ENCODE measurements around the gene AK5. TPM values are rescaled to one million over a fixed set of nuclear protein-coding genes. Genes with fewer than 3 reads are reported as not detected.

AK5 gene
- total and polyA plus RNA-seq, 7 donors, result 0.14 to 0.49 (median 0.30) TPM; not detected in 2

DNA sequence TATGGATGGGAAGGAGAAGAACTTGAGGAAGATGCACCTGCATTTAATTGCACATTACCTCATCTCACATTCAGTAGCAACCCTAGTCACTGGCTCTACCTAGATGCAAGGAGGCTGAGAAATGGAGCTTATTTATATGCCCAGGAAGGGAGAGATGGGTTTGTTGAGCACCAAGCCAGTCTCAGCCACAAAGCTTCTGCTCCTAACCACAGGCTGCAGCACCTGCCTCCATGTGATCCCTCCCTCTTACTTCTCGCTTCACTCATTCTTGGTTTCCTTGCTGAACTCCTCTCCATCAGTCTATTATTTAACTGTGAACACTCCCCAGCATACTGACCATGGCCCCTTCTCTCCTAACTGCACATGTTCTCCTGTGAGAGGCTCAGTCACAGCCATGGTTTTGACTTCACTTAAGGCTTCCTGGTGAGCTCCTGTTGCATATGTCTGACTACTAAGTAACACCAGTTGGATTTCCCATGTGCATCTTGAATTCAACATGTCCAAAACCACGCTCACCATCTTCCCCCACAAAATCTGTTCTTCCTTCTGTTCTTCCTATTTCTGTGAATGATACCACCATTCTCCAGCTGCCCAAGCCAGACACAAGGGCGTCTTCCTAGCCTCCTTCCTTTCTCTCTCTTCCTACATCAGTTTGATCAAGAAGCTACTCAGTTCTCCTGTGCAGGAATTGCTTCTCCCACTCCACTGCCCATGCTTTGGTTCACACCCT, 139.8 kb downstream of the AK5 start:
- TF ChIP-seq, protein P1, sequence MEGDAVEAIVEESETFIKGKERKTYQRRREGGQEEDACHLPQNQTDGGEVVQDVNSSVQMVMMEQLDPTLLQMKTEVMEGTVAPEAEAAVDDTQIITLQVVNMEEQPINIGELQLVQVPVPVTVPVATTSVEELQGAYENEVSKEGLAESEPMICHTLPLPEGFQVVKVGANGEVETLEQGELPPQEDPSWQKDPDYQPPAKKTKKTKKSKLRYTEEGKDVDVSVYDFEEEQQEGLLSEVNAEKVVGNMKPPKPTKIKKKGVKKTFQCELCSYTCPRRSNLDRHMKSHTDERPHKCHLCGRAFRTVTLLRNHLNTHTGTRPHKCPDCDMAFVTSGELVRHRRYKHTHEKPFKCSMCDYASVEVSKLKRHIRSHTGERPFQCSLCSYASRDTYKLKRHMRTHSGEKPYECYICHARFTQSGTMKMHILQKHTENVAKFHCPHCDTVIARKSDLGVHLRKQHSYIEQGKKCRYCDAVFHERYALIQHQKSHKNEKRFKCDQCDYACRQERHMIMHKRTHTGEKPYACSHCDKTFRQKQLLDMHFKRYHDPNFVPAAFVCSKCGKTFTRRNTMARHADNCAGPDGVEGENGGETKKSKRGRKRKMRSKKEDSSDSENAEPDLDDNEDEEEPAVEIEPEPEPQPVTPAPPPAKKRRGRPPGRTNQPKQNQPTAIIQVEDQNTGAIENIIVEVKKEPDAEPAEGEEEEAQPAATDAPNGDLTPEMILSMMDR (IDR thresholded peaks at IDR 0.05), result no peak
- no peaks in the 10 kb centered on the region for H3K36me3 ChIP-seq (ENCODE audit: insufficient read depth in 1 of 2, low read depth in 1 of 2)
- H3K4me3 ChIP-seq, result no peak overlapping the region
- intact Hi-C loops (cut with DNase I), result no loop called here
- ATAC-seq (no peak), DNase-seq (no peak)
- H3K4me1 ChIP-seq, result no peaks in the 10 kb centered on the region
- 87 to 93% (median 89%) methylated on average over 3 of the region's 3 CpGs for WGBS, 3 donors
- H3K27me3 ChIP-seq (ENCODE audit: insufficient read depth in 3 of 3, low read length in 2 of 3), result no peaks in the 10 kb centered on the region
- H3K9me3 ChIP-seq, result peaks cover 7% of the 10 kb centered on the region
- H3K27ac ChIP-seq, result no peak overlapping the region

DNA sequence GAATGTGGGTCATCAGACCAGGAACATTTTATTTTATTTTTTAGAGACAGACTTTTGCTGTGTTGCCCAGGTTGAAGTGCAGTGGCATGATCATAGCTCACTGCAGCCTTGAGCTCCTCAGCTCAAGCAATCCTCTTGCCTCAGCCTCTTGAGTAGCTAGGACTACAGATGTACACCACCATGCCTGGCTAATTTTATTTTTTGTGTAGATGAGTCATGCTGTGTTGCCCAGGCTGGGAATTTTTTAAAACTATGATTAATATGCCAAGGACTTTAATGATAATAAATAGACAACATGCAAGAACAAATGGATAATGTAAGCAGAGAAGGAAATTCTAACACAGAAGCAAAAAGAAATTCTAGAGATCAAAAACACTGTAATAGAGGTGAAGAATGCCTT, 142.4 kb downstream of the AK5 start:
- DNase-seq, result no peak
- no peak for ATAC-seq
- Histone ChIP-seq H3K27me3 (ENCODE audit: insufficient read depth in 3 of 3, low read length in 2 of 3) (no peaks in the 10 kb centered on the region), H3K36me3 (ENCODE audit: insufficient read depth in 1 of 2, low read depth in 1 of 2) (no peaks in the 10 kb centered on the region), H3K27ac (no peak overlapping the region), H3K9me3 (peaks cover 15% of the 10 kb centered on the region), H3K4me1 (no peaks in the 10 kb centered on the region), H3K4me3 (no peak overlapping the region)
- TF ChIP-seq, protein P1 (IDR thresholded peaks at IDR 0.05), result no peak
- intact Hi-C loops (cut with DNase I), result no loop called here

DNA sequence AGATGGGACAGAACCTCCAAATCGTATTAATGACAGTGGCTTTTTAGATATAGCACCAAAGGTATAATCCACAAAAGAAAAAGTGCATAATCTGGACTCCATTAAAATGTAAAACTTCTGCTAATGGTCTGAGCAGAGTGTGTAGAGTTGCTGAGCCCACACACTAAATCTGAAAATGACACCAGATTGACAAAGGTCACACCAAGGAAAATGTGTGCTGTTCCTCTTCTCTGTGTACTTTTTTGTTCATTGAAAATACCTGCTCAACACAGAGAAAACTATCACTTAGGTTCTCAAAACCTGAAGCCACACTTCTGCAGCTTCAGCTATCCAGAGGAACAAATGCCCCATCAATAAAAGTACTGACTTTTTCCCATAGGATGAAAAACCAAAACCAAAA, 146.2 kb downstream of the AK5 start:
- no peaks in the 10 kb centered on the region for H3K27me3 ChIP-seq (ENCODE audit: insufficient read depth in 3 of 3, low read length in 2 of 3)
- no peak overlapping the region for H3K4me3 ChIP-seq
- H3K4me1 ChIP-seq, result no peaks in the 10 kb centered on the region
- no peaks in the 10 kb centered on the region for H3K36me3 ChIP-seq (ENCODE audit: insufficient read depth in 1 of 2, low read depth in 1 of 2)
- WGBS, 3 donors, result 79 to 87% (median 83%) methylated on average over 1 of the region's 1 CpG
- H3K9me3 ChIP-seq, result peaks cover 15% of the 10 kb centered on the region
- no peak overlapping the region for H3K27ac ChIP-seq
- TF ChIP-seq, protein P1 (IDR thresholded peaks at IDR 0.05), result no peak
- DNase-seq (no peak), ATAC-seq (no peak)
- intact Hi-C loops (cut with DNase I), result no loop called here

DNA sequence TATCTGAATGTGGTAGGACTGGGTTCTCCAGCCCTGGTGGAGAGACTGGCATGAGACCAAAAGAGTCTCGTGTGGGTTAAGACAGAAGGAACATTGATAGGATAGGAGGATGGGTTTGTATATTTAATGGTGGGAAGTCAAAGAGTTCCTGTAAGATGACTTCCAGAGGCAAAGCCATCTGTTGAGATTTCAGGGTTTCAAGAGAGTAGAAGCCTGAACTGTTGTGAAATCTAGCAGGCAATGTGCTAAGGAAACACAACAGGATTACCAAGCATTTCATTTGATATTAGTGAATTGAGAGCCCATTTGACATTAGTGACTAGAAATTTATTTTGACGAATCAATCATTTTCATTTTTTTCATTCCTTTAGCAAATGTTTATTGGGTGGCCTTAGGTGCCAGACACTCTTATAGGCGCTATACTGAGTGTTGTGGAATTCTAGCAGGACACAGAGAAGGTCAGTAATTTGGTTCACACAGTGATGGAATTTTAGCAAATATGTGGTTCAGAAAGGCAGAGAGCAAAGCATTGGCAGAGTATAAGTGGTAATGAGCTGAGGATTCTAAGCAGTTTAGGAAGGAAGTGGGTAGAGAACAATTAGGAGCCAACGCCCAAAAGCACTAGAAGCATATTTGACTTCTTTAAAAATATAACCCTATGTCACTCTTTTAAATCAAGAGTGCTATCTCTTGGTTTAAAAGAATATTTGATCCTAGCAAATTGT, 149.3 kb downstream of the AK5 start:
- intact Hi-C loops (cut with DNase I), result no loop called here
- no peak overlapping the region for H3K27ac ChIP-seq
- H3K36me3 ChIP-seq (ENCODE audit: insufficient read depth in 1 of 2, low read depth in 1 of 2), result no peaks in the 10 kb centered on the region
- 60 to 75% (median 63%) methylated on average over 4 of the region's 4 CpGs for WGBS, 3 donors
- peaks cover 14% of the 10 kb centered on the region for H3K9me3 ChIP-seq
- ATAC-seq (no peak), DNase-seq (no peak)
- TF ChIP-seq, protein P1 (IDR thresholded peaks at IDR 0.05), result no peak
- H3K27me3 ChIP-seq (ENCODE audit: insufficient read depth in 3 of 3, low read length in 2 of 3), result no peaks in the 10 kb centered on the region
- no peak overlapping the region for H3K4me3 ChIP-seq
- H3K4me1 ChIP-seq, result no peaks in the 10 kb centered on the region
